HCT116 (cell line): ENCODE results near the gene SOBP. TPM values are rescaled to one million over a fixed set of nuclear protein-coding genes. Genes with fewer than 3 reads are reported as not detected.

Source experiments
- ATAC-seq: fragments of 200-7000 bp; cut with Tn5 transposase; 2 replicates; pipeline ENCODE4 v1.9.1; 2020; ENCODE audit warnings: mild to moderate bottlenecking, moderate library complexity
- BruUV-seq: library from RNA; stranded (reverse); fragments of 400-500 nt; replicated peaks from 2 replicates; lab custom pipeline; 2021; lab: Mats Ljungman, UMichigan
- CTCF ChIA-PET: fragments of 300-600 bp; sonication (Branson Sonifier 250); formaldehyde crosslinking; loops from one replicate; lab custom pipeline; 2021; ENCODE audit warnings: antibody characterized with exemption; lab: Charles Lee
- POLR2A ChIA-PET: fragments of 300-600, 350-600 bp; sonication (Branson Sonifier 250); formaldehyde crosslinking; loops from one replicate; lab custom pipeline; 2021; ENCODE audit warnings: antibody characterized with exemption; lab: Charles Lee
- RAD21 ChIA-PET, 2 experiments: fragments of 300-600 bp; sonication (Branson Sonifier 250); formaldehyde crosslinking; loops; one replicate each; lab custom pipeline; 2023; ENCODE audit warnings: low total read pairs in 2 of 2; ENCODE audit not compliant: uncharacterized antibody in 2 of 2, unreplicated experiment in 2 of 2, low non-redundant PET in 1 of 2; lab: Charles Lee
- DNase-seq: peaks from one replicate; pipeline ENCODE4 v3.0.0-alpha.2; 2010; ENCODE audit warnings: low read depth, low spot score
- H2AFZ ChIP-seq: fragments of 200-600 bp; shearing (Covaris generic), sonication (generic); 2 replicates; pipeline ENCODE4 v1.6.1; 2017; ENCODE audit warnings: low read depth, mixed run types, mixed read lengths, antibody characterized with exemption, low read length; ENCODE audit not compliant: poor library complexity, severe bottlenecking
- H3K27ac ChIP-seq: 2 replicates; pipeline ENCODE4 v1.5.1; 2012; ENCODE audit warnings: low read depth, low read length
- H3K27me3 ChIP-seq: fragments of 200-600 bp; sonication (generic); 2 replicates; pipeline ENCODE4 v1.6.1; 2016; ENCODE audit warnings: mixed run types, low read length, mixed read lengths; ENCODE audit not compliant: insufficient read depth
- H3K36me3 ChIP-seq, 2 experiments: fragments of 200-500 bp in 1 of 2; fragments of 200-600 bp in 1 of 2; sonication (Bioruptor generic) in 1 of 2; sonication (generic) in 1 of 2; 2 replicates each; pipeline versions ENCODE4 v1.5.1 to v1.6.1; 2014 to 2016; ENCODE audit warnings: low read length in 2 of 2, inconsistent platforms in 1 of 2, mixed read lengths in 1 of 2, mixed run types in 1 of 2; ENCODE audit not compliant: insufficient read depth in 2 of 2, control insufficient read depth in 1 of 2
- H3K4me1 ChIP-seq, 2 experiments: fragments of 200-600 bp in 1 of 2; sonication (generic) in 1 of 2; 2 replicates each; pipeline versions ENCODE4 v1.5.1 to v1.6.1; 2012 to 2017; ENCODE audit warnings: low read length in 2 of 2, inconsistent platforms in 1 of 2, mild to moderate bottlenecking in 1 of 2, mixed read lengths in 1 of 2, mixed run types in 1 of 2, moderate library complexity in 1 of 2; ENCODE audit not compliant: insufficient read depth in 2 of 2, control insufficient read depth in 1 of 2
- H3K4me2 ChIP-seq: fragments of 200-600 bp; sonication (generic); 2 replicates; pipeline ENCODE4 v1.6.1; 2017; ENCODE audit warnings: mixed run types, low read length, mixed read lengths
- H3K4me3 ChIP-seq, 2 experiments: fragments of 200-600 bp in 1 of 2; sonication (generic) in 1 of 2; replicated peaks in 1 of 2; 2 replicates each; pipeline ENCODE4 v1.5.1; 2011 to 2016; ENCODE audit warnings: low read length in 2 of 2, control low read depth in 1 of 2, low read depth in 1 of 2, mild to moderate bottlenecking in 1 of 2, mixed read lengths in 1 of 2, mixed run types in 1 of 2
- H3K79me2 ChIP-seq: fragments of 200-600 bp; sonication (generic); 2 replicates; pipeline ENCODE4 v1.6.1; 2017; ENCODE audit warnings: mild to moderate bottlenecking, mixed run types, low read length, moderate library complexity, mixed read lengths; ENCODE audit not compliant: insufficient read depth
- H3K9ac ChIP-seq: fragments of 200-600 bp; sonication (generic); 2 replicates; pipeline ENCODE4 v1.6.1; 2016; ENCODE audit warnings: low read length, mixed read lengths
- H3K9me2 ChIP-seq: fragments of 200-600 bp; sonication (generic), shearing (Covaris generic); 2 replicates; pipeline ENCODE4 v1.6.1; 2017; ENCODE audit warnings: mixed run types, mild to moderate bottlenecking, moderate library complexity; ENCODE audit not compliant: insufficient read depth
- H3K9me3 ChIP-seq, 2 experiments: fragments of 200-500 bp in 1 of 2; fragments of 200-600 bp in 1 of 2; sonication (Bioruptor generic) in 1 of 2; sonication (generic) in 1 of 2; 2 replicates each; pipeline ENCODE4 v1.6.1; 2014 to 2017; ENCODE audit warnings: low read length in 2 of 2, mixed read lengths in 2 of 2, inconsistent platforms in 1 of 2, low read depth in 1 of 2, mild to moderate bottlenecking in 1 of 2, mixed run types in 1 of 2, moderate library complexity in 1 of 2; ENCODE audit not compliant: control insufficient read depth in 1 of 2, insufficient read depth in 1 of 2
- H4K20me1 ChIP-seq: fragments of 200-600 bp; sonication (generic), shearing (Covaris generic); 2 replicates; pipeline ENCODE4 v1.6.1; 2017; ENCODE audit warnings: mixed run types, mild to moderate bottlenecking, moderate library complexity; ENCODE audit not compliant: insufficient read depth
- ATF3 ChIP-seq: IDR thresholded peaks from 2 replicates; pipeline ENCODE4 v1.6.1; 2012
- CBX3 ChIP-seq: IDR thresholded peaks from 2 replicates; pipeline ENCODE4 v1.6.1; 2012; ENCODE audit warnings: low read depth
- CEBPB ChIP-seq: IDR thresholded peaks from 2 replicates; pipeline ENCODE4 v1.6.1; 2012; ENCODE audit warnings: low read depth
- EGR1 ChIP-seq: IDR thresholded peaks from 2 replicates; pipeline ENCODE4 v1.6.1; 2012; ENCODE audit warnings: low read depth
- ELF1 ChIP-seq: IDR thresholded peaks from 2 replicates; pipeline ENCODE4 v1.6.1; 2012; ENCODE audit warnings: low read depth, borderline replicate concordance
- JUND ChIP-seq: IDR thresholded peaks from 2 replicates; pipeline ENCODE4 v1.6.1; 2012
- MAX ChIP-seq: IDR thresholded peaks from 2 replicates; pipeline ENCODE4 v1.6.1; 2012
- POLR2A ChIP-seq: IDR thresholded peaks from 2 replicates; pipeline ENCODE4 v1.7.0; 2011; ENCODE audit warnings: borderline replicate concordance; ENCODE audit not compliant: insufficient read depth, insufficient read length; ENCODE audit errors: extremely low read depth
- REST ChIP-seq: IDR thresholded peaks from 2 replicates; pipeline ENCODE4 v1.6.1; 2012; ENCODE audit warnings: low read depth
- SIN3A ChIP-seq: IDR thresholded peaks from 2 replicates; pipeline ENCODE4 v1.6.1; 2012; ENCODE audit warnings: low read depth
- TCF7L2 ChIP-seq: IDR thresholded peaks from 2 replicates; pipeline ENCODE4 v1.7.0; 2011; ENCODE audit warnings: borderline replicate concordance, inconsistent platforms; ENCODE audit not compliant: insufficient read depth, insufficient read length; ENCODE audit errors: extremely low read depth
- YY1 ChIP-seq: IDR thresholded peaks from 2 replicates; pipeline ENCODE4 v1.6.1; 2011; ENCODE audit warnings: low read length, low read depth, moderate library complexity, mild to moderate bottlenecking; ENCODE audit not compliant: insufficient replicate concordance; ENCODE audit errors: extremely low read depth
- ZBTB33 ChIP-seq: IDR thresholded peaks from 2 replicates; pipeline ENCODE4 v1.6.1; 2011; ENCODE audit warnings: mild to moderate bottlenecking, low read length, moderate library complexity; ENCODE audit not compliant: insufficient replicate concordance; ENCODE audit errors: extremely low read depth
- ZFX ChIP-seq: fragments of 450-650 bp; IDR thresholded peaks from 2 replicates; pipeline ENCODE4 v1.6.1; 2017
- ZNF274 ChIP-seq: fragments of 200-500 bp; sonication (Bioruptor generic); IDR thresholded peaks from 2 replicates; pipeline ENCODE4 v1.6.1; 2014; ENCODE audit warnings: mild to moderate bottlenecking, low read depth, low read length, inconsistent platforms
- intact Hi-C: fragments of 100-400 bp; cut with micrococcal nuclease; formaldehyde crosslinking; loops from 2 replicates; pipeline ENCODE4 v1.10.0; 2022
- total RNA-seq: library from RNA; stranded (reverse); gene quantifications from one replicate; pipeline ENCODE4 v1.2.1, GENCODE V29; 2021; ENCODE audit not compliant: unreplicated experiment

Gene SOBP
- total RNA-seq, 1 experiment from 2014 or later, result 2.6 TPM

- no peaks in the 10 kb centered on the region for H3K36me3 ChIP-seq
- ATAC-seq, result no peak
- no peaks in the 10 kb centered on the region for H3K27me3 ChIP-seq
- RAD21 ChIA-PET, result no interaction called here
- TF ChIP-seq ELF1, result no peak
- TF ChIP-seq SIN3A, result no peak
- no peak for TF ChIP-seq YY1
- no peak for TF ChIP-seq JUND
- no peak for TF ChIP-seq CEBPB
- no peak for TF ChIP-seq ZFX
- TF ChIP-seq POLR2A, result no peak
- no peak for TF ChIP-seq EGR1
- no peak for TF ChIP-seq ATF3
- no peak for TF ChIP-seq MAX
- no peak for TF ChIP-seq CBX3
- TF ChIP-seq TCF7L2, result no peak
- TF ChIP-seq ZBTB33, result no peak
- no peak for TF ChIP-seq REST
- no peak for TF ChIP-seq ZNF274
- TF ChIP-seq, all 23 proteins: peak for 0
- H3K4me3 ChIP-seq, result no peak overlapping the region
- POLR2A ChIA-PET, result interaction anchor here (0.8 kb wide), 1 partner anchor 23 kb away, joined by 3 read pairs; no protein-coding TSS in a partner anchor
- no peak overlapping the region for H2AFZ ChIP-seq
- no peaks in the 10 kb centered on the region for H3K79me2 ChIP-seq
- CTCF ChIA-PET, result interaction anchor here (0.7 kb wide), 1 partner anchor 61 kb away, joined by 3 read pairs; no protein-coding TSS in a partner anchor
- intact Hi-C loops, result no loop called here
- no peaks in the 10 kb centered on the region for H3K9me2 ChIP-seq
- H3K27ac ChIP-seq, result no peak overlapping the region
- no peak overlapping the region for H3K9ac ChIP-seq
- DNase-seq, result no peak
- no peaks in the 10 kb centered on the region for H3K9me3 ChIP-seq
- BruUV-seq, result no TSS peak
- H3K4me1 ChIP-seq, result peaks cover 0 to 1% of the 10 kb centered on the region in 2 experiments; a peak in 1 of 4 replicates
- no peaks in the 10 kb centered on the region for H4K20me1 ChIP-seq
- H3K4me2 ChIP-seq, result no peak overlapping the region
These were observed 104.8 kb downstream of the SOBP start for GRCh38 chr6:107594736-107595135.
